Measurements from ENCODE around the gene PAN3.

DNA sequence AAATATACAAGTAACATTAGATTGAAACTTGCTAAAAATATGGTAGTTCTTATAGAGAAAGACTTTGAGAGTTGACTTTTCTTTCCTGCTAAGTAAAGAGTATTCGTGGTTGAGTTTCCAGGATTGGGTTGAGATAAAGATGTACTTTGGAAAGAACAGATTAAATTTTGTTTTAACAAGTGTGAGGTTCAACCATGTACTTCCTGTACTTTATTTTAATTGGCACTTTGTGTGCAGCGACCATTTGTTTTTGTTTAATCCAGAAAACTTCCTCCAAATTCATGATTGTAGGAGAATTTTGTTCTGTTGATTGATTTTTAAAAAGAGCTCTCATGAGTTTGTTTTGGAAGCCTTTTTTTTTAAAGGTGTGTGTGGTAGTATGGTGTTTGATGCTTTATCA, 46.9 kb downstream of the PAN3 start:
- TF ChIP-seq, protein P1, sequence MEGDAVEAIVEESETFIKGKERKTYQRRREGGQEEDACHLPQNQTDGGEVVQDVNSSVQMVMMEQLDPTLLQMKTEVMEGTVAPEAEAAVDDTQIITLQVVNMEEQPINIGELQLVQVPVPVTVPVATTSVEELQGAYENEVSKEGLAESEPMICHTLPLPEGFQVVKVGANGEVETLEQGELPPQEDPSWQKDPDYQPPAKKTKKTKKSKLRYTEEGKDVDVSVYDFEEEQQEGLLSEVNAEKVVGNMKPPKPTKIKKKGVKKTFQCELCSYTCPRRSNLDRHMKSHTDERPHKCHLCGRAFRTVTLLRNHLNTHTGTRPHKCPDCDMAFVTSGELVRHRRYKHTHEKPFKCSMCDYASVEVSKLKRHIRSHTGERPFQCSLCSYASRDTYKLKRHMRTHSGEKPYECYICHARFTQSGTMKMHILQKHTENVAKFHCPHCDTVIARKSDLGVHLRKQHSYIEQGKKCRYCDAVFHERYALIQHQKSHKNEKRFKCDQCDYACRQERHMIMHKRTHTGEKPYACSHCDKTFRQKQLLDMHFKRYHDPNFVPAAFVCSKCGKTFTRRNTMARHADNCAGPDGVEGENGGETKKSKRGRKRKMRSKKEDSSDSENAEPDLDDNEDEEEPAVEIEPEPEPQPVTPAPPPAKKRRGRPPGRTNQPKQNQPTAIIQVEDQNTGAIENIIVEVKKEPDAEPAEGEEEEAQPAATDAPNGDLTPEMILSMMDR (IDR thresholded peaks at IDR 0.05), result no peak
- no peak for TF ChIP-seq EZH2 (IDR thresholded peaks at IDR 0.05)

All from neural progenitor cell (in vitro differentiated cells).